Mucosa of gallbladder (tissue), 1 donor: ENCODE measurements around the gene RORC. TPM values are rescaled to one million over a fixed set of nuclear protein-coding genes. Genes with fewer than 3 reads are reported as not detected.
"Not testable (repeated sequence)": the region's sequence is repeated elsewhere in the genome, so short reads cannot be mapped to it uniquely, and the experiment has no call there.

Source experiments
- DNase-seq: peaks from one replicate; pipeline ENCODE4 v3.0.0-alpha.2; 2020; ENCODE audit warnings: low spot score
- total RNA-seq: library from RNA; stranded (reverse); gene quantifications from one replicate; pipeline ENCODE4 v1.2.1, GENCODE V29; 2021
- donor health status: DM: no; HTN: no; CAD: no.

Gene RORC
- total RNA-seq, 1 donor from 2014 or later = 9.5 TPM

DNA sequence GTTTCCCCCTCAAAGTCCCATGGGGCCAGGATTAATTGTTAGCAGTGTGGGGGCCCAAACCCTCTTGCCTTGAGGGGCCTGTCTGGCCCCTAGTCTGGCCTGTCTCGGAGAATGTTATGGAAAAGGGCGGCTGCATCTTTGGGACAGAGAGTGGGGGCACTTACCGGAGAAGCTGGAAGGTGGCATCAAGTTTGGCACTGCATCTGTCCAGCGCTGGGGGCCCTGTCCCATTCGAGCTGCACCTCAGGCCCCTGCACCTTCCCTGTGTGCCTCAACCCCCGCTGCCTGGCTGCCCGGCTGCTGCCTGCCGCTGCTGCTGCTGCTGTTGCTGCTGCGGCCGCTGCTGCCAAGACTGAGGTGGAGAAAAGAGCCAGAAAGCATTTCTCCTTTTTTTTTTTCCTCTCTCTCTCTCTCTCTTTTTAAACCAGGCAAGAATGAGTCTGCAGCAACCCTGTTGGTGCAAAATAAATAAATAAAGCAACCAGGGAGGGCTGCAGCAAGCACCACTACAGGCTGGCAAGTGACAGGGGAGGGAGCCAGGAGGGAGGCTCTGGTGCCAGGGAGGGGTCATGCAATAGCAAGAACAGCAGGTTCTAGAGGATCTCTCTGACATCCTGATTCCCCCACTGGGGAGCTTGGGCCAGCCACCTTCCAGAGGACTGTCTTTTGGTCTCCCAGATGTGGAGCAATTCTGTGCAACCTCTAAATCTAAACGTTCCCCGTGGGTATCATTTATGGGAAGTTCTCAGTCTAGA is 26.4 kb downstream of the RORC start, which contains the start of gene LINGO4:
Gene LINGO4, minus strand, starts transcription at position 354 of the 755 bp plus-strand sequence. CDS start 2,715 bp downstream, outside the sequence.
- no peak for DNase-seq

DNA sequence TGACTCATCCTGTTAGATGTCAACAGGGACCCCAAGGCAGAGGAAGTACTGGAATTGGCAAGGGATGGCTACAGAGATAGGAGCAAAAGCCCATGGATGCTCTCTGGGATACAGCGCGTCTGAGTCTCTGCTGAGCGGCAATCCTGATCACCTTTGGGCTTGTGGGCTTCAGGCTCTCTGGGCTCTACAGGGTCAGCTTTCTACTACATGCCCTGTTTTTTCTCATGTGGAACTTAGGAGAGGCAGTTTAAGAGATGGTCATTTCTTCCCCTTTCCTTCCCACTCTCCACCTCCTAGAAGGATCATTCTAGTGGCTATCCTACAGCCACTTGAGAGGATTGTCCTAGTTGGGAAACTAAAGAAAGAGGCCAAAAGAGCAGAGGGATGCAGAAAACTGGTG is 27.7 kb downstream of the RORC start:
- DNase-seq = no peak

DNA sequence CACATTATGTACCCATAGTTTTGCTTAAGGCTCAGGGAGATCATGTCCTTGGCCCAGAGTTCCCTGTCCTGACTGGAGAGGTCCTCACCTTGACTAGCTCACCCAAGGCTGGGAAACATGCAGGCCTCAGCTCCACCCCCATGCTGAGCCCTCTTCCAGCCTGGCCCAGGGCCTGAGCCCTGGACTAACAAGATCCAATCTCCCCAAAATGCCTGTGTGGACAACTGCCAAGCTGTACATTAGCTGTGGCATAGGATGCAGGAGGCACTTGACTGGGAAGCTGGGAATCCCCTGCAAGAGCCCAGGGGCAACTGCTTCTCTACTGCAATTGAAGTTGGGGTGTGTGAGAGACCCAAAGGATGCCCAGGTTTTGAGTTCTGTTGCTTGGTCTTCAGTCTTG is 28.4 kb downstream of the RORC start:
- DNase-seq = no peak

DNA sequence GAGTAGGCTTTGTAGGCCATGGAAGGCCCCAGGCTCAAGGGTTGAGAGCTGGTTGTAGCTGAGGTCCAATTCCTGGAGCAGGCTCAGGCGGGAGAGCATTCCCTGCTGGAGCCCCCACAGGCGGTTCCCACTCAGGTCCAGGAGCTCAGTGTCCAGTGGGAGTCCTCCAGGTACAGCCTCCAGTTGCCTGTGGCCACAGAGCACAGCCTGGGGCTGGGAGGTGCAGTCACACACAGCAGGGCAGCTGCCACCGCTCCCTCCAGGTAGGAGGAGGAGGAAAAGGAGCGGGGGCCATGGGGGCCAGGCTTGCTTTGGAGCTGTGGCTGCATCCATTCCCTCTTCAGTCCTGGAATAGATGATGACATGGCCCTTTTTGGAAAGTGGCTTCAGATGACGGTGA is 29.2 kb downstream of the RORC start:
- DNase-seq = no peak

DNA sequence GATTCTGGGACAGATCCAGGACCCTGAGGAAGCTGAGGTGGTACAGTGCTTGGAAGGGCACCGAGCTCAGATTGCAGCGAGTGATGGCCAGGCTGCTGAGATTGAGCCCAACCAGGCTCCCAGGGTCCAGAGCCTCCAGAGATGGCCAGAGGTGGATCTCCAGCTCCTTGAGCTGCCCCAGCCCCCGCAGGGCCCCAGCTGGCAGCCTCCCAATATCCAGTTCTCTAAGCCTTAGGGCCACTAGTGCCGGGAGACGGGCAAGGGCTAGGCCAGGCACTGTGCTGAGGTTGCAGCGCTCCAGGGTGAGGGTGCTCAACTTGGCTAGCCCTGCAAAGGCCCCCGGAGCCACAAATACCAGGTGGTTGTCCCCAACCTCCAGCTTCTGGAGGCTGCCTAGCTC is 29.8 kb downstream of the RORC start:
- DNase-seq = no peak

DNA sequence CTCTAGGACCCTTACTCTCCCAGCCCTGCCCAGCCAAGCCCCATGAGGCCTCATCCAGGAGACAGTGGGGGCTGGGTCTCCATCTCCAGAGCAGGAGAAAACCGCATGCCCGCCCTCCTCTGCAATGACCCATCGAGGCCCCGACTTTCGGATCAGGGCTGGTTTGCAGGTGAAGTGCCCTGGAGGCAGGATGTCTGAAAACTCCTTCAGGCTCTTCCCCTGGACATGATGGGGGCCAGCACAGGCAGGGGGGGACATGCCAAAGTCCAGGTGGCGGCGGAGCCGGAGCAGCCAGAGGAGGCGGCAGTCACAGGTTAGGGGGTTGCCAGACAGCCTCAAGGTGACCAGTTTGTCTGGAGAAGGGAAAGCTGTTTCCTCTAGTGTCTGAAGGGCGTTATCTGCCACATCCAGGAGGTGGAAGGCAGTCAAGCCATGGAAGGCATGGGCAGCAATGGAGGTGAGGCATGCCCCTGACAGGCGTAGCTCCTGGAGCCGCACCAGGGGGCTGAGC is 30.2 kb downstream of the RORC start:
- no peak for DNase-seq

DNA sequence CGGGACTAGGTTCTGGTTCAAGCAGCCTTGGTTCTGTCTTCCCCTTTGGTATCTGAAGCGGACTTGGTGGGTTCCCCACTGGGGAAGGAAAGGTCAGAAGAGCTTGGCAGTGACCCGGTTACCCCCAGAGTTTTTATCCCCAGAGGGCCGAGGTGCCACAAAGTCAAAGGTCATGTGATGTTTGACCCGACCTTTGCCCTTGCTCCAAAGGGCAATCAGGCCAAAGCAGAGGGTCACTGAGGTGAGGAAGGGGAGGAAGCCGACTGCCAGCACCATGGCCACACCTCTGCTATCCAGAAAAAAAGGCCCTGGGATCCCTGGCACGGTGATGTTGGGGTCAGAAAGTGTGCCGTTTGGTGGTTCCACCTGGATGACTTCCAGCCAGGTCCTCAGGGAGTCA is 30.8 kb downstream of the RORC start:
- DNase-seq = no peak

DNA sequence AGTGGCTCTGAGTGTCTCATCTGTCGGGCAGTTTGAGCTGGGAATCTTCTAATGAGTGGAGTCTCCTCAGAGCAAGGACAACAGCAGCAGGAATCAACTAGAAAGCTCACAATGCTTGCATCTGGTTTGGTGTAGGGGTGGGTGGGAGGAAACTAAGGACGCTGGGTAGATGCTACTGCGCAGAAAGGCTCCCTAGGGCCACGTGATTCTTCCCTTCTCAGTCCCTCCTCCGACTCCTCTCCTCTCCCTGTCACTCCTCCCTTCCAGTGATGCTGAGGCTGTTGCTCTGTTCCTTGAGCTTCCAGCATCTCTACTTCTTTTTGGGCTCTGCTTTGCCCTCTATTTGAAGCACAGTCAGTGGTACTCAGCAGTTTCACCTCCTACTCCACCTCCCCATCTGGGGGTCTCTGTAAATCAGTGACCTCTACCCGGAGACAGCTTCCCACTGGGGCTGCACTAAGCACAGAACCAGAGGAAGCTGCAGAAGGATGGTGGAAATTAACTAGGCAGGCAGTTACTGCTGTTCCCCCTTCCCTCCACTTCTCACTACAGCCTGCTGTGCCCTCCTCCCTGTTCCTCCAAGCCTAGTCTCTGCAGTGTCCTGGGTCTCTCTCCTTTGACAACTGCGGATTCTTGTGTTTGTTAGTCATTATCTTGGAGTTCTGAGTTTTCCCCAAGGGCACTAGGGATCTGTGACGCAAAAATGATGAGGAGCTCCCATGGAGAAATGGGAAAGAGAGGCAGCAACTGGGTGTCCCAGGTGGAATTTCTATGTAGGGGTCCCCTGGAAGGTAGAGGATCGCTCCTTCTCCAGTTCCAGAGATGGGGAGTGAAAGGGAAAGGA is 32.2 kb downstream of the RORC start:
- no peak for DNase-seq

DNA sequence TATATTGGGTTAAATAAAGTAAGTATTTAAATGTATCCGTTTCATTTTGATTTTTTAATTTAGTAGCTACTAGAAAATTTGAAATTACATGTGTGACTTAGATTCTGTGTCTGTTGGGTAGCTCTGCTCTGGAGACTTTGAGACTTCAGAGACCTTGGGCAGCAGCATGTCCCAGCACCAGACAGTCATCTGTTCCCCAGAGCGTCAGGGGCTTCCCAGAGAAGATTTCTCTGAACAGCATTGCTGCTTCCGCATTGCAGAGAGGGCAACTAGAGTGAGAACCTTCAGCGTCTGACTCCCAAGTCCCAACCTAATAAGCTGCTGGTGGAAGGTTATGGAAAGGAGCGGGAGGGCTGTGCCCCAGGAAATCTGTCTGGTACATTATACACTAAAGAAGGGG is 33.0 kb downstream of the RORC start:
- DNase-seq = no peak

DNA sequence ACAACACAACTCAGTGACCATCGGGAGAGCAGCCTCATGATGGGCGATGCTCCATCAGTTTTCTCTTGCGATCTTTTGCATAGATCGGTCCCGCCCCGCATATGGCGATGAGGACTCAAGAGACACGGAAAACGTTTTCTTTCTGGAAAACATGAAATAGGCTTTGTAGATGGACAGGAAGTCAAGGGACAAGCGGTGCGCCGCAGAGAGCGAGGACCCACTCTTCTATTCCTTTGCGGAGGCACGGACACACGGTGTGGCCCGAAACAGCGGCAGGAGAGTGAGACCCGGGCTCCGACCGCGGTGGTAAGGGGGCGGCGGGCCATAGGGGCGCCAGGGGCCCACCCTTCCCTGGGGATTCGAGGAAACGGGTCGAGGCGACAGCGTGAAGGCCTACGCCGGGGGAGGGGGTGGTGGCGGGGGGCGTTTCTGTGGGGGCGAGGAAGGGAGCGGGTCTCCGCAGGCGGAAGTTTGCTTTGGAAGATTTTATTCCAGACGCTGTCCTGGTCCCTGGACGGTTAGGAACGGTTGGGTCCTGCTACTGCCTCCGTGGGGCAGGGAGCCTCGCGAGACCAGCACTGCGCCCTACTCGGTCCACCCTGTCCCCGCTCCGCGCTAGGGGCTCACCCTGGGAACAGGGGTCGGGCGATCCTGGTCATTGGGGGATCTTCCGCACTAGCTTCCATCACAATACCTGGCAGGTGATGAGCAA is 40.5 kb downstream of the RORC start:
- no peak for DNase-seq

DNA sequence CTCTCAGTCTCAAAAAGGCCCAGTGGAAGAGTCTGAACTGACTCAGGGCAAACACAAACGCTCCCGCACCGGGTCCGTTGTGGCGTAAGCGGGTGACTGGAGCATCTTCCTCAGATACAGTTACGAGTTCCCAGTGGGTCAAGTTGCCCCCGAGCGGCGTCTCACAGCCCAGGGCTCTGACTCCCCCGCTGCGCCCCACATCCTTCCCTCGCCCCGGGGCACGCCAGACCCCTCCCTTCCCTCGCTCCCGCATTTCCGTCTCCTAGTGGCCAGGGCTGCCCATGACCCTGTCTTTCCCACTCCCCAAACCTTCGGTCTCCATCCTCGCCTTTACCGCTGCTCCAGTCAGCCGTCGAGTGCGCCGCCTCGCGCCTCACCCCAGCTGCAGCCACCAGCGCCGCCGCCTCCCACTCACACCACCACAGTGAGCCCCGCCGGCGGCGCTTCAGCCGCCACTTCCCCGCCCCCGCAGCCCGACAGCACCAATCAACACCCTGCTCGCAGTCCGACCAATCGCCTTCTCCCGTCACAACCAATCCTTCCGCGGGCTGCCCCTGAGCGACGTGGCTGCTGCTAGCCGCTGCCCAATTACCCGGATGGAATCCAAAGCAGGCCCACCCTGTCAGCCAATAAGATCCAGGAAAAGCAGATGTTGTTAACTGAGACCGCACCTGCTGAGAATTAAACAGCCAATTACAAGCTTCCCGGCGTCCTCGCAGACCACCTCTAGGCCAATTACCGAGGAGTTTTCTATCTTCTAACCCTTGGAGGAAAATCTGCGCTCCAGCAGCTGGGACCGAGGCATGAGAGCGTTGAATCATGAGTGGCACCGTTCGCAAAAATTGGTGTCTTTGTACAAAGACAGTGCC is 41.3 kb downstream of the RORC start, which contains the start of gene TDRKH:
Gene TDRKH, minus strand, starts transcription at position 430 of the 869 bp plus-strand sequence. CDS start 7,478 bp downstream, outside the sequence.
- peak; percentile 98 for DNase-seq

DNA sequence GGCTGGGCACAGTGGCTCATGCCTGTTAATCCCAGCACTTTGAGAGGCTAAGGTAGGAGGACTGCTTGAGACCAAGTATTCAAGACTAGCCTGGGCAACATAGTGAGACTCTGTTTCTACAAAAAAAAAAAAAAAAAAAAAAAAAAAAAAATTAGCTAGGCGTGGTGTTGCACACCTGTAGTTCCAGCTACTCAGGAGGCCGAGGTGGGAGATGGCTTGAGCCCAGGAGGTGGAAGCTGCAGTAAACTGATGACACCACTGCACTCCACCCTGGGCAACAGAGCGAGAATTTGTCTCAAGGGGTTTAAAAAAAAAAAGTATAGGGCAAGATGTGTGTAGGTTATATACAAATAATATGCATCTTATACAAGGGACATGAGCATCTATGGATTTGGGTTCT is 43.9 kb downstream of the RORC start:
- no peak for DNase-seq

DNA sequence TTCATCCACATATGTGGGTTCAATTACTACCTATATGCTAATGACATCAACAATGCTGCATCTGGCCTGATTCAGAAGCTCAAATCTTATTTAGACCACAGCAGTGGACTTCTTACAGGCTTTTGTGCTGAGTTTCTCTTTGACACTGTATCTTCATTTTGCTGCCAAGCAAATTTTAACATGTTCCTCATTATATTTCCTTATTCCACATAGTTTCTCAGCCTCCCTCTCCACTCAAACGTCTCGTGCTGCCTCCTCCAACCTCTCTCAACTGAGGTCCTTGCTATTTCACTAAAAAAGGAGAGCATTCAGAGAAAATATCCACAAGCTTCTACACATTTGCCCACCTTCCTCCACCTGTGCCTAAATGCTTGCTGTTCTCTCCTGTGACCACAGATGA is 47.8 kb downstream of the RORC start:
- DNase-seq = no peak

DNA sequence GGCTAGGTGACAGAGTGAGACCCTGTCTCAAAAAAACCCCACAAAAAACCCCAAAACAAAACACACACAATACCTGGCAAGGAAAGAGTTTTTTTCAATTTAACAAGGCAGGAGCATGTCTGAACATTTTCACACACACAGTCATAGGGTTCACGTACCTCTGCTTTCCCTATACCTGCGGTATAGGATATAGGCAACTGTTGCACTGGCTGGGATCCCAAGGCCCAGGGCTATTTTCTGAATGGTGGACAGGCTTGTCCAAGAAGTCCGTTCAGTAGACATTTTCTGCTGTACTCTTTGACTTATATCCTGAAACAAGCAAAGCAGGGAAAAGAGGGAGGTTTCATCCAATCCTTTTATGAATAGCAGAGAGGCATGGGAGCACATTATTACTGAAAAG is 48.9 kb downstream of the RORC start:
- DNase-seq = no peak

DNA sequence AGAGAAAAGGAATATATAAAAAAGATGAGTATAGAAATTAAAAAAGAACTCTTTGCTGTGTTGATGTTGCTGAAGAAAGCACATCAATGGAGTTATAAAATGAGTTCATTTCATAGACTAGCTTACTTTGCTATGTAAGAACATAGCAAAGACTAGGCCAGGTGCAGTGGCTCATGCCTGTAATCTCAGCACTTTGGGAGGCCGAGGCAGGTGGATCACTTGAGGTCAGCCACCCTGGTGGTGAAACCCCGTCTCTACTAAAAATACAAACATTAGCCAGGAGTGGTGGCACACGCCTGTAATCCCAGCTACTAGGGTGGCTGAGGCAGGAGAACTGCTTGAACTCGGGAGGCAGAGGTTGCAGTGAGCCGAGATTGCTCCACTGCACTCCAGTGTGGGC is 49.6 kb downstream of the RORC start:
- not testable (repeated sequence) for DNase-seq

DNA sequence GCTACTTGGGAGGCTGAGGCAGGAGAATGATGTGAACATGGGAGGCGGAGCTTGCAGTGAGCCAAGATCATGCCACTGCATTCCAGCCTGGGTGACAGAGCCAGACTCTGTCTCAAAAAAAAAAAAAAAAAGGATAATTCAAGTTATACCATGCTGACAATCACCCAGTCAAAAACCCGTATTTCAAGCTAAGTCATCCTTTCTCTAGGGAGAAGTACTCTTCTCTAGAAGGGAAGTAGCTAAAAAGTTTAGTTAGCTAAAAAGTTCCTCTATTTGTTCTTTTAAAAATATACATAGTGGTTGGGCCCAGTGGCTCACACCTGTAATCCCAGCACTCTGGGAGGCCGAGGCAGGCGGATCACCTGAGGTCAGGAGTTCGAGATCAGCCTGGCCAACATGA is 50.9 kb downstream of the RORC start:
- DNase-seq = not testable (repeated sequence)

DNA sequence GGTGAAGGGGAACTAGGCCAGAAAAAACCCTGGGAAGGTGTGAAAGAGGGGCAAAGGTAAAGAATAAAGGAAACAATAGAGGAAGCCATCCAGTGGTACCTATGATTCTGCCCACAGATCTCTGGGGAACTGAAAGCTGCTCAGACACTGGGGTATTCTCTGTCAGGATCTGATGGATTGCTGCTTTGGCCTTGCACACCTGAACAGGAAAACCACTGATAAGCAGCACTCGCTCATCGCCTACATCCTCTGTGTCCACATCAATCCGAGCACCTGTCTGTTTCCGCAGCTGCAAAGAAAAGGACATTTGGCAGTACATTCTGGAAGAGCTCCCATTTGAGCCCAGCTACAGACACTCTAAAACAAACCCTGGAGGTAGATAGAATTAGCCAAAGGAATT is 51.8 kb downstream of the RORC start:
- no peak for DNase-seq

DNA sequence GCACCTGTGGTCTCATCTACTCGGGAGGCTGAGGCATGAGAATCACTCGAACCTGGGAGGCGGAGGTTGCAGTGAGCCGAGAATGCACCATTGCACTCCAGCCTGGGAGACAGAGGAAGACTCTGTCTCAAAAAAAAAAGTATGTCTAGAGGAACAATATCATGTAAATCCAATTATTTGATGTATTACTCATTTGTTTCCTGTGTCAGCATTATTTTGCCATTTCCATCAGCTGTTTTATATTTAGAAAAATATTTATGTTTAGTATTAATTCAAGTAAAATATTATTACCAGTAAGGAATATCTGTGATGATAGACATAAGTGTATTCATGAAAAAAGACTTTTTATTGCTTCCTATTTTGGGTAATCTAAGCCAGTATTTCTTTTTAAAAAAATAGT is 54.3 kb downstream of the RORC start:
- no peak for DNase-seq

DNA sequence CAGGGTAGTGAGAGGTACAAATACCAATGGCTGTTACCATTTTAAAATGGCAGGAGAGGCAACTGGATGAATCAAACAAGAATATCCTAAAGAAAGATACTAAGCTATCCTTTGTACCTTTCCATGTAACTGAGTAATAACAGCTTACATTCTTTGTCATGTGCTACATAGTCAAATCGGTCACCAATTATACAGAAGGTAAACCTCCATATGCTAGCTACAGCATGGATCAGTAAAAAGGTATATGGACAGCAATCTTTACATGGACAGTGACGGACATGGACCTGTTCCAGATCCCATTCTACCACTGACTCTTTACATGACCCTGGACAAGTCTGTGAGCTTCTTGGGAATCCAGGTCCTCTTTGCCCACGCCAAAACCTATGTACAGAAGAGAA is 54.9 kb downstream of the RORC start:
- DNase-seq = no peak

DNA sequence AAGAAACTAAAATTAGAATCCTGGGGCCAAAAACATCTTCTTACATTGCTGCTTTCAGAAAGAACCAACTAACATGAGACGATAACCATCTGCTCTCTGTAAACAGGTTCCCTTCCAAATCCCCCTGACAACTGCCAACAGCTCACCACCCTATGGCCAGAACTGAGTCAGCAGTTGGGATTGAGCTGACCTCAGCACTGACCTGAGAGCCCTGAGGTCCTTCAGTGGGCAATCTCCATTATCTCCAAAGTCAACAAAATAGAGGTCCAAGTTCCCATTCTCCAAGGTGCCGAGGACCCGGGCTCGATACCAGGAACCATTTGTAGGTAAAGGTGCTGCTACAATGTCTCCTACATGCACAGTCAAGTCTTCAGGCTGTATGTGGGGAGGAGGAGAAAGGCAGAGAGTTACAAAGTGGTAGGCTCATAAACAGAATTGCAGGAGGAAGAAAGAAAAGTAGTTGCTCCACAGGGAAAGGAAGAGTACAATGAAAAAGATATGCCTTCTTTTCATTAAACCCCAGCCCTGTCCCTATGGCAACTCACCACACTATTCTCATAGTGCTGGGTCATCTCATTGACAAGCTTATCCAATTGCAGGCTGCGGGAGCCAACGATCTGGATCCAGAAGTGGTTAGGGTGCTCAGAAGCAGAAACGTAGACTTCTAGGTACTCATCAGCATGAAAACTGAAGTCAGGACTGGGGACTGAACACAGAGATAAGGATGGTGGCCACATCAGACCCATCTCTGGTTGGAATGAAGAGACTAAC is 55.5 kb downstream of the RORC start:
- no peak for DNase-seq
